HCT116 (cell line): ENCODE measurements around the gene ADAMTSL2. TPM values are rescaled to one million over a fixed set of nuclear protein-coding genes. Genes with fewer than 3 reads are reported as not detected.
A peak's percentile ranks its signal among the peaks of the same experiment; 100 is the strongest.

Source experiments
- ATAC-seq: fragments of 200-7000 bp; cut with Tn5 transposase; 2 replicates; pipeline ENCODE4 v1.9.1; 2020; ENCODE audit warnings: mild to moderate bottlenecking, moderate library complexity
- BruUV-seq: library from RNA; stranded (reverse); fragments of 400-500 nt; replicated peaks from 2 replicates; lab custom pipeline; 2021; lab: Mats Ljungman, UMichigan
- CTCF ChIA-PET: fragments of 300-600 bp; sonication (Branson Sonifier 250); formaldehyde crosslinking; loops from one replicate; lab custom pipeline; 2021; ENCODE audit warnings: antibody characterized with exemption; lab: Charles Lee
- POLR2A ChIA-PET: fragments of 300-600, 350-600 bp; sonication (Branson Sonifier 250); formaldehyde crosslinking; loops from one replicate; lab custom pipeline; 2021; ENCODE audit warnings: antibody characterized with exemption; lab: Charles Lee
- RAD21 ChIA-PET, 2 experiments: fragments of 300-600 bp; sonication (Branson Sonifier 250); formaldehyde crosslinking; loops; one replicate each; lab custom pipeline; 2023; ENCODE audit warnings: low total read pairs in 2 of 2; ENCODE audit not compliant: uncharacterized antibody in 2 of 2, unreplicated experiment in 2 of 2, low non-redundant PET in 1 of 2; lab: Charles Lee
- DNase-seq: peaks from one replicate; pipeline ENCODE4 v3.0.0-alpha.2; 2010; ENCODE audit warnings: low read depth, low spot score
- H2AFZ ChIP-seq: fragments of 200-600 bp; shearing (Covaris generic), sonication (generic); 2 replicates; pipeline ENCODE4 v1.6.1; 2017; ENCODE audit warnings: low read depth, mixed run types, mixed read lengths, antibody characterized with exemption, low read length; ENCODE audit not compliant: poor library complexity, severe bottlenecking
- H3K27ac ChIP-seq: 2 replicates; pipeline ENCODE4 v1.5.1; 2012; ENCODE audit warnings: low read depth, low read length
- H3K27me3 ChIP-seq: fragments of 200-600 bp; sonication (generic); 2 replicates; pipeline ENCODE4 v1.6.1; 2016; ENCODE audit warnings: mixed run types, low read length, mixed read lengths; ENCODE audit not compliant: insufficient read depth
- H3K36me3 ChIP-seq, 2 experiments: fragments of 200-500 bp in 1 of 2; fragments of 200-600 bp in 1 of 2; sonication (Bioruptor generic) in 1 of 2; sonication (generic) in 1 of 2; 2 replicates each; pipeline versions ENCODE4 v1.5.1 to v1.6.1; 2014 to 2016; ENCODE audit warnings: low read length in 2 of 2, inconsistent platforms in 1 of 2, mixed read lengths in 1 of 2, mixed run types in 1 of 2; ENCODE audit not compliant: insufficient read depth in 2 of 2, control insufficient read depth in 1 of 2
- H3K4me1 ChIP-seq, 2 experiments: fragments of 200-600 bp in 1 of 2; sonication (generic) in 1 of 2; 2 replicates each; pipeline versions ENCODE4 v1.5.1 to v1.6.1; 2012 to 2017; ENCODE audit warnings: low read length in 2 of 2, inconsistent platforms in 1 of 2, mild to moderate bottlenecking in 1 of 2, mixed read lengths in 1 of 2, mixed run types in 1 of 2, moderate library complexity in 1 of 2; ENCODE audit not compliant: insufficient read depth in 2 of 2, control insufficient read depth in 1 of 2
- H3K4me2 ChIP-seq: fragments of 200-600 bp; sonication (generic); 2 replicates; pipeline ENCODE4 v1.6.1; 2017; ENCODE audit warnings: mixed run types, low read length, mixed read lengths
- H3K4me3 ChIP-seq, 2 experiments: fragments of 200-600 bp in 1 of 2; sonication (generic) in 1 of 2; replicated peaks in 1 of 2; 2 replicates each; pipeline ENCODE4 v1.5.1; 2011 to 2016; ENCODE audit warnings: low read length in 2 of 2, control low read depth in 1 of 2, low read depth in 1 of 2, mild to moderate bottlenecking in 1 of 2, mixed read lengths in 1 of 2, mixed run types in 1 of 2
- H3K79me2 ChIP-seq: fragments of 200-600 bp; sonication (generic); 2 replicates; pipeline ENCODE4 v1.6.1; 2017; ENCODE audit warnings: mild to moderate bottlenecking, mixed run types, low read length, moderate library complexity, mixed read lengths; ENCODE audit not compliant: insufficient read depth
- H3K9ac ChIP-seq: fragments of 200-600 bp; sonication (generic); 2 replicates; pipeline ENCODE4 v1.6.1; 2016; ENCODE audit warnings: low read length, mixed read lengths
- H3K9me2 ChIP-seq: fragments of 200-600 bp; sonication (generic), shearing (Covaris generic); 2 replicates; pipeline ENCODE4 v1.6.1; 2017; ENCODE audit warnings: mixed run types, mild to moderate bottlenecking, moderate library complexity; ENCODE audit not compliant: insufficient read depth
- H3K9me3 ChIP-seq, 2 experiments: fragments of 200-500 bp in 1 of 2; fragments of 200-600 bp in 1 of 2; sonication (Bioruptor generic) in 1 of 2; sonication (generic) in 1 of 2; 2 replicates each; pipeline ENCODE4 v1.6.1; 2014 to 2017; ENCODE audit warnings: low read length in 2 of 2, mixed read lengths in 2 of 2, inconsistent platforms in 1 of 2, low read depth in 1 of 2, mild to moderate bottlenecking in 1 of 2, mixed run types in 1 of 2, moderate library complexity in 1 of 2; ENCODE audit not compliant: control insufficient read depth in 1 of 2, insufficient read depth in 1 of 2
- H4K20me1 ChIP-seq: fragments of 200-600 bp; sonication (generic), shearing (Covaris generic); 2 replicates; pipeline ENCODE4 v1.6.1; 2017; ENCODE audit warnings: mixed run types, mild to moderate bottlenecking, moderate library complexity; ENCODE audit not compliant: insufficient read depth
- CTCF ChIP-seq, 3 experiments: fragments of 200-600 bp in 1 of 3; sonication (generic) in 1 of 3; IDR thresholded peaks in 2 of 3; conservative IDR thresholded peaks in 1 of 3; 2 replicates each; pipeline ENCODE4 v1.5.1; 2012 to 2017; ENCODE audit warnings: low read depth in 2 of 3, low read length in 2 of 3, antibody characterized with exemption in 1 of 3, borderline replicate concordance in 1 of 3, control low read depth in 1 of 3, mild to moderate bottlenecking in 1 of 3, mixed read lengths in 1 of 3, mixed run types in 1 of 3, moderate library complexity in 1 of 3; ENCODE audit not compliant: insufficient read depth in 1 of 3
- EZH2phosphoT487 ChIP-seq: fragments of 200-600 bp; IDR thresholded peaks from 2 replicates; pipeline ENCODE4 v1.6.1; 2018; ENCODE audit warnings: antibody characterized with exemption, borderline replicate concordance
- FOSL1 ChIP-seq: IDR thresholded peaks from 2 replicates; pipeline ENCODE4 v1.6.1; 2012; ENCODE audit warnings: low read depth
- JUND ChIP-seq: IDR thresholded peaks from 2 replicates; pipeline ENCODE4 v1.6.1; 2012
- POLR2AphosphoS5 ChIP-seq: IDR thresholded peaks from 2 replicates; pipeline ENCODE4 v1.6.1; 2011; ENCODE audit warnings: mild to moderate bottlenecking, low read depth, low read length, moderate library complexity
- SIN3A ChIP-seq: IDR thresholded peaks from 2 replicates; pipeline ENCODE4 v1.6.1; 2012; ENCODE audit warnings: low read depth
- TCF7L2 ChIP-seq: IDR thresholded peaks from 2 replicates; pipeline ENCODE4 v1.7.0; 2011; ENCODE audit warnings: borderline replicate concordance, inconsistent platforms; ENCODE audit not compliant: insufficient read depth, insufficient read length; ENCODE audit errors: extremely low read depth
- YY1 ChIP-seq: IDR thresholded peaks from 2 replicates; pipeline ENCODE4 v1.6.1; 2011; ENCODE audit warnings: low read length, low read depth, moderate library complexity, mild to moderate bottlenecking; ENCODE audit not compliant: insufficient replicate concordance; ENCODE audit errors: extremely low read depth
- intact Hi-C: fragments of 100-400 bp; cut with micrococcal nuclease; formaldehyde crosslinking; loops from 2 replicates; pipeline ENCODE4 v1.10.0; 2022
- total RNA-seq: library from RNA; stranded (reverse); gene quantifications from one replicate; pipeline ENCODE4 v1.2.1, GENCODE V29; 2021; ENCODE audit not compliant: unreplicated experiment
- TF ChIP-seq, protein P1 (sequence below): IDR thresholded peaks from 2 replicates; pipeline ENCODE4 v1.6.1; 2012

Gene ADAMTSL2
- total RNA-seq, 1 experiment from 2014 or later, result not detected

DNA sequence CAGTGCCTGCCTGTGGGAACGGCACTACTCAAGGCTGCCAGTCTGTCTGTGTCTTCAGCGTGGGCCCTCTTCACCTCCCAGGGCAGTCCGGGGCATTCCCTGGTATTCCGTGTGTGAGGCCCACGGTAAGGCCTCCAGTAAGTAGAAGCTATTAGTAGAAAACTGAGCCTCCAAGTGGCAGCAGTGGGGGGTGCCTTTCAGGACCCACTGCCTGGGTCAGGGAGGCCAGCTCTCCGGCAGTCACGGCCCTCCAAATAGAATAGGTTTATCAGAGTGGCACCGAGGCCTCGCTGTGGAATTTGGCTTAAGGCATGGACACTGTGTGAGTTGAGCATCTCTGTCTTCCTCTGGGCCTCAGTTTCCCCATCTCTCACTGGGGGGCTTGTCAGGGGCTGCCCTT is 23.1 kb downstream of the ADAMTSL2 start (continued):
- no peak for TF ChIP-seq TCF7L2
- TF ChIP-seq EZH2phosphoT487, result no peak
- TF ChIP-seq POLR2AphosphoS5, result no peak

DNA sequence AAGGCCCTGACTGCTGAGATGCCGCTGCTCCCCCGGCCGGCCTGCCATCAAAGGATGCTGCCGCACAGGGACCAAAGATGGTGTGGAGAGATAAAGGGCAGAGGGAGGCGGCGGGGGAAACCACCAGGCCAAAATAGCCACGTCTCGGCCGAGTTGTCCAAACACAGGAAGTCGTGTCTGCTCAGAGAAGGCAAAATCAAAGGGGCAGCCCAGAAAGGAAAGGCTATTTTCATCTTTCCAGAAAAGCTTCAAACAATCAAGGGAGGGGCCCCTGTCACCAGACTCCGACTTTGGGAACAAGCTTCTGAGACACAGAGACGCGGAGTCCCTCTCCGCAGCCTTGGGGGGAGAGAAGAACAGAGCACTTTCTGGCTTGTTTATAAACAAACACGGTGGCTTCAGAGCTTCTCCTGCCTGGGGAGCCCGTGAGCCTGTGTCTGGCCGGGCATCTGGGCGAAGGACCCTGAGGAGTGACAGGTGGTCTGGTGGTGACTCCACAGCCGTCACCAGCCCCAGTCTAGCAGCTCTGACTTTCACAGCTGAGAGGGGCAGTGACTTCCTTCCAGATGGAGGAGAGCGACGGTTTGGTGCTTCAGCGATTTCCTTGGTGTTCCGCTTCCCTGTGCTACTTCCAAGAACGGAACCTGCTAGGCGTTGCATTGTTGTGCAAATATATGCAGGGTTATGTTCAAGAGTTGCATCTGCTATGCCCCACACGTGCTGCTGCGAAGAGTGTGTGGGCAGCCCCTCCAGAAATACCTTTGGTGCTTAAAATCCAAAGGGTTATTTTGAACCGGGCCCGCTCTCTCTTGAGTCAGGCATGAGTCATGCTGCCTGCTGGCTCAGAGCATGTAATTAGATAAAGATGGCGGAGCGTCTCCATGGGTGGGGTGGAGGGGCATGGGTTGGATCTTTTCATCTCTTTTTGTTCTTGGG is 24.0 kb downstream of the ADAMTSL2 start:
- peak; percentile 54 for DNase-seq
- Histone ChIP-seq H4K20me1 (no peaks in the 10 kb centered on the region), H3K79me2 (no peaks in the 10 kb centered on the region), H3K36me3 (no peaks in the 10 kb centered on the region), H3K9me3 (no peaks in the 10 kb centered on the region), H3K4me1 (peaks cover 40 to 44% of the 10 kb centered on the region in 2 experiments), H3K4me2 (peak overlapping the region; percentile 88), H3K27ac (peak overlapping the region; percentile 78), H3K27me3 (peaks cover 7% of the 10 kb centered on the region; the same call in 1 of the 2 replicates), H3K9ac (peak overlapping the region; percentile 46), H3K4me3 (peak overlapping the region; percentile 32 to 54), H2AFZ (peak overlapping the region; percentile 92), H3K9me2 (no peaks in the 10 kb centered on the region)
- ChIA-PET CTCF (no interaction called here), RAD21 (no interaction called here), POLR2A (interaction anchor here (1.0 kb wide), 1 partner anchor 16 kb away, joined by 3 read pairs; no protein-coding TSS in a partner anchor)
- TF ChIP-seq JUND (peak; percentile 76), TCF7L2 (peak; percentile 95), EZH2phosphoT487 (no peak), POLR2AphosphoS5 (0 out of 2 replicates have a peak, but pooled peaks have one; percentile 23), SIN3A (no peak), FOSL1 (peak; percentile 95), CTCF (IDR thresholded peaks at IDR 0.05 in 2 of 3, conservative IDR thresholded peaks at IDR 0.05 in 1 of 3; ENCODE audit: borderline replicate concordance in 1 of 3, insufficient read depth in 1 of 3, low read depth in 2 of 3, low read length in 2 of 3) (no peak), YY1 (peak; percentile 87)
- TF ChIP-seq, protein P1, sequence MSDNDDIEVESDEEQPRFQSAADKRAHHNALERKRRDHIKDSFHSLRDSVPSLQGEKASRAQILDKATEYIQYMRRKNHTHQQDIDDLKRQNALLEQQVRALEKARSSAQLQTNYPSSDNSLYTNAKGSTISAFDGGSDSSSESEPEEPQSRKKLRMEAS, result peak; percentile 70
- BruUV-seq, result no TSS peak
- peak; percentile 80 for ATAC-seq
- intact Hi-C loops, result no loop called here
